ENCODE results near the gene MRPL20. TPM values are rescaled to one million over a fixed set of nuclear protein-coding genes. Genes with fewer than 3 reads are reported as not detected.
"Not testable (repeated sequence)": the region's sequence is repeated elsewhere in the genome, so short reads cannot be mapped to it uniquely, and the experiment has no call there.

The MRPL20 gene
- 104 and 123 TPM in 2 replicates for total RNA-seq (ENCODE audit: low replicate concordance)

DNA sequence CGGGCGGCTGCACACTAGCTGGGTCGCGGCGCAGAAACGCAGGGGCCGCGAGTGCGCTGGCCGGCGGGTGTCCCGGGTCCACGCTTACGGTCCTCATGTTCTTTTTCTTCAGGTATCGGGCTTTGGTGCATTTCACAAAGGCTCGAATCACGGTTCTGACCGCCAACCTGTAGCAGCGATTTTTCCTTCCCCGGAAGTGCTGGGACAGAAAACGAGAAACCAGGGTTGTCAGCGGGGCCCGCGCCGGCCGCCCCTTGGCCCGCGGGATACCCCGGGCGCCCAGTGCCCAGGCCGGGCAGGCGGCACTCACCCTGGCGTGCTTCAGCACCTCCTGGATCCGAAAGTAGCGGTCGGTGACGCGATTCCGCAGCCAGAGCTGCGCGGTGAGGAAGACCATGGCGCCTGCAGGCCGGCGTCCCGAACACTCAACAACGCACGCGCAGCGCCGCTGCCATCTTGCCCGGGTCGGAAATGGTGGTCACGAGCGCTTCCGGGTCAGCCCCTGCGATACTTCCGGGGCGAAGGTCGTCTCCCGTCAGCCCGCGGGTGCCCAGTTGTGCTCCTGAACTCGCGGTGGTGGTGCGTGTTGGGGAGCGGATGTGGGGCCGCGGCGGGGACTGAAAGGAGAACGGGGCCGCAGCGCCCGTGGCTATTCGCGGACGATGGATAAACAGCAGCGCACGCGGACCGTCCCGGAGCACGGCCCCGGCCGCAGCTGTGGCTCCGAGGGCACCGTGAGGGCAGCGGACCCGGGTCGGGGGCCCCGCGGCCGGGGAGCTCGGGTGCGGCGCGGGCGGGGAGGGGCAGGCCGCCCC is at the start of gene MRPL20:
TSS of gene MRPL20 (minus strand) at position 473 of the 815 bp plus-strand sequence. CDS start at position 397, 76 bp downstream.
- no peak for TF ChIP-seq CTCF (IDR thresholded peaks at IDR 0.05; ENCODE audit: insufficient read depth, low read length)
- DNase-seq (ENCODE audit: low read depth), result peak; percentile 83
- peak within 1 kb of the TSS; percentile 82 for H3K4me3 ChIP-seq (ENCODE audit: low read depth, low read length)

- DNase-seq (ENCODE audit: low read depth); H3K4me3 ChIP-seq (ENCODE audit: low read depth, low read length): not testable (repeated sequence)
Observed at GRCh38 chr1:1456683-1457255, 49.7 kb upstream of the MRPL20 start.

DNA sequence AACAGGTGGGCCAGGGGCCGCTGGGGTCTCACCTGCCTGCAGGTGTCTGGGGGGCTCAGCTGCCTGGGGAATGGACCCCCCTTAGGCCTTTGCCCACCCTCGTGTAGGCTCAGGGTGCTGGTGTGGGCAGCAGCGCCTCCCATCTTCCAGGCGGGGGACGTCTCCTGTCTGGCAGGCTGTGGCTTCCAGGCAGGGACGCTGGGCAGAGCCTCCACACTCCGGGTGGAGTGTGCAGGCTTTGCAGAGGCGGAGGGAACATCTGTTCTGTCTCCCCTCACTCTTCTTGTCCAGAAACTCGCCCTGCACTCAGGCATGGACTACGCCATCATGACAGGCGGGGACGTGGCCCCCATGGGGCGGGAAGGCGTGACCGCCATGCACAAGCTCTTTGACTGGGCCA is 48.8 kb upstream of the MRPL20 start:
- H3K4me3 ChIP-seq (ENCODE audit: low read depth, low read length); DNase-seq (ENCODE audit: low read depth): not testable (repeated sequence)

- no peak for DNase-seq (ENCODE audit: low read depth)
- no peak for TF ChIP-seq CTCF (IDR thresholded peaks at IDR 0.05; ENCODE audit: insufficient read depth, low read length)
- H3K4me3 ChIP-seq (ENCODE audit: low read depth, low read length), result no peak overlapping the region
Observed at GRCh38 chr1:1455366-1455884, 48.3 kb upstream of the MRPL20 start.

DNA sequence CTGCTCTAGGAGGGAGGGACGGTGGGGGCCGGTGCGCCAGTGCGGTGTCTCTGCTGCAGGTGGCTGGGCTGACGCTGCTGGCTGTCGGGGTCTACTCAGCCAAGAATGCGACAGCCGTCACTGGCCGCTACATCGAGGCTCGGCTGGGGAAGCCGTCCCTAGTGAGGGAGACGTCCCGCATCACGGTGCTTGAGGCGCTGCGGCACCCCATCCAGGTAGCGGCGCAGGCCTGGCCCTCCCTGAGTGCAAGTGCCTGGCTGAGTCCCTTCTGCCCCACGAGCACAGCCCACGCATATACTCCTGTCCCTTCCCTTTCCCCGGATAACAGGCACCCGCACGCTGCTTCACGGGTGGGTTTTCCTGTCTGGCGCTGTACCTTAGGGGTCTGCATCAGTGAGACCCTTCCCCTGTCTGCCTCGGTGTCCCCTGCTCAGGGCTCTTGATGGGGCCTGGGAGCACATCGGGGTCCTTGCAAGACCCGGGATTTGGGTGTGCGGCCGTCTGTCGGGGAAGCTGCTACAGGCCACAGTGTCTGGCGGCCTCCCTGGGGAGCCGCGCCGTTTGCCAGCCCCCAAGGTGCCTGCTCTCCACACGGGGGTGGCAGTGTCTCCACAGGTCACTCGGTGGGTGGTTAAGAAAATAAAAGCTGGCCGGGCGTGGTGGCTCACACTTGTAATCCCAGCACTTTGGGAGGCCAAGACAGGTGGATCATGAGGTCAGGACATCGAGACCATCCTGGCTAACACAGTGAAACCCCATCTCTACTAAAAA is 47.4 kb upstream of the MRPL20 start:
- not testable (repeated sequence) for H3K4me3 ChIP-seq (ENCODE audit: low read depth, low read length); DNase-seq (ENCODE audit: low read depth)

GRCh38 chr1:1452882-1453281 is 45.8 kb upstream of the MRPL20 start:
- H3K4me3 ChIP-seq (ENCODE audit: low read depth, low read length), result no peak overlapping the region
- TF ChIP-seq CTCF (IDR thresholded peaks at IDR 0.05; ENCODE audit: insufficient read depth, low read length), result no peak
- DNase-seq (ENCODE audit: low read depth), result no peak

DNA sequence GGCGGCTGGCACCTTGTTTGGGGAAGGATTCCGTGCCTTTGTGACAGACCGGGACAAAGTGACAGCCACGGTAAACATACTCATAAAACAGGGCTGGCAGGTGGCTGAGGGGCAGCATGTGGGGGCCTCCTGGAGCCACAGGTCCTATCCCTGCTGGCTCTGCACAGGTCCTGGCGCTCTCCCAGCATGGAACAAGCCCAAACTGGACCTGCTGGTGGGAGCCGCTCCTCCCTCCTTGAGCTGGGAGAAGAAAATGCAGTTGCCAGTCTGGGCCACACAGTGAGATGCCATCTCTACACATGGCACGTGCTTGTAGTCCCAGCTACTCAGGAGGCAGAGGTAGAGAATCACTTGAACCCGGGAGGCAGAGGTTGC is 45.3 kb upstream of the MRPL20 start:
- H3K4me3 ChIP-seq (ENCODE audit: low read depth, low read length); DNase-seq (ENCODE audit: low read depth): not testable (repeated sequence)

GRCh38 chr1:1451696-1452364 is 44.7 kb upstream of the MRPL20 start:
- DNase-seq (ENCODE audit: low read depth), result no peak
- no peak for TF ChIP-seq CTCF (IDR thresholded peaks at IDR 0.05; ENCODE audit: insufficient read depth, low read length)
- no peak overlapping the region for H3K4me3 ChIP-seq (ENCODE audit: low read depth, low read length)

GRCh38 chr1:1450616-1451015 is 43.5 kb upstream of the MRPL20 start:
- H3K4me3 ChIP-seq (ENCODE audit: low read depth, low read length); DNase-seq (ENCODE audit: low read depth): not testable (repeated sequence)
